Breast epithelium (tissue), 3 donors: Measurements from ENCODE around the gene TEAD1.

Experiments used
- POLR2A ChIP-seq: fragments of 450-650 bp; IDR thresholded peaks from one replicate; pipeline ENCODE4 v1.6.1; 2016; ENCODE audit warnings: antibody characterized with exemption, mild to moderate bottlenecking, moderate library complexity
- POLR2AphosphoS5 ChIP-seq, 3 donors: sonication (generic); formaldehyde crosslinking; IDR thresholded peaks; one replicate each; pipeline ENCODE4 v1.6.1; 2017; ENCODE audit warnings: antibody characterized with exemption in 3 of 3
- TF ChIP-seq, protein P1 (sequence below), 3 donors: fragments of 450-650 bp; IDR thresholded peaks; one replicate each; pipeline ENCODE4 v1.5.1; 2016 to 2017; ENCODE audit warnings: antibody characterized with exemption in 3 of 3, mild to moderate bottlenecking in 3 of 3, moderate library complexity in 3 of 3

DNA sequence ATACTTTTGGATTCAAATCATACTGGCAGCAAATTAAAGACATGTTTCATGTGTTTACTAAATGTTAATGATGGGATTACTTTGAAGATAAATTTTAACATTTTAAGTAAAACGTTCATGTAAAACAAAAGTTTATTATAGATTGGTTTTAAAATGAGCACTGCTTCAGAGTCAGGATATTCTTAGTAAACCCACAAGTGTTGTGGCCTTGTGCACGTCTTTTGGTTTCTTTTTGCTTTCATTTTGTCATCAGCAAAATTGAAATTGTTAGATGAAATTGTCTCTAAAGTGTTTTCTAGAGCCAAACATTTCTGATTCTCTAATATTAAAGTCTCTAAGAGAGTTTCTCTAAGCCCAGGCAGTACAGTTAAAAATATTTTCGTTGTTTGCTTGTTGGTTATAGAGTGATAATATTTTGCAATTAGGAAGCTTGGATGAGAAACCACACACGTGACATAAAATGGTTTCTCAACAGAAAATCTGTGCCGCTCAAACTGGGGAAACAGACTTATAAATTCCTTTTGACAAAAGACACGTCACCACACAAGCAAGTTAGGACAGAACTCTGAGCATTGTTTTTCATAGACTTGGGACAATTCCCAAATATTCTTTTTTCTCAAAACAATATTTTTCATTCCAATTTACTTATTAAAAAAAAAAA is 164.4 kb downstream of the TEAD1 start:
- TF ChIP-seq POLR2A (no peak), POLR2AphosphoS5 (IDR thresholded peaks at IDR 0.05) (no peak)
- TF ChIP-seq, protein P1, sequence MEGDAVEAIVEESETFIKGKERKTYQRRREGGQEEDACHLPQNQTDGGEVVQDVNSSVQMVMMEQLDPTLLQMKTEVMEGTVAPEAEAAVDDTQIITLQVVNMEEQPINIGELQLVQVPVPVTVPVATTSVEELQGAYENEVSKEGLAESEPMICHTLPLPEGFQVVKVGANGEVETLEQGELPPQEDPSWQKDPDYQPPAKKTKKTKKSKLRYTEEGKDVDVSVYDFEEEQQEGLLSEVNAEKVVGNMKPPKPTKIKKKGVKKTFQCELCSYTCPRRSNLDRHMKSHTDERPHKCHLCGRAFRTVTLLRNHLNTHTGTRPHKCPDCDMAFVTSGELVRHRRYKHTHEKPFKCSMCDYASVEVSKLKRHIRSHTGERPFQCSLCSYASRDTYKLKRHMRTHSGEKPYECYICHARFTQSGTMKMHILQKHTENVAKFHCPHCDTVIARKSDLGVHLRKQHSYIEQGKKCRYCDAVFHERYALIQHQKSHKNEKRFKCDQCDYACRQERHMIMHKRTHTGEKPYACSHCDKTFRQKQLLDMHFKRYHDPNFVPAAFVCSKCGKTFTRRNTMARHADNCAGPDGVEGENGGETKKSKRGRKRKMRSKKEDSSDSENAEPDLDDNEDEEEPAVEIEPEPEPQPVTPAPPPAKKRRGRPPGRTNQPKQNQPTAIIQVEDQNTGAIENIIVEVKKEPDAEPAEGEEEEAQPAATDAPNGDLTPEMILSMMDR (IDR thresholded peaks at IDR 0.05): no peak
